ACHN (cell line): ENCODE data around the gene STK33.

Experiments used
- DNase-seq: peaks from one replicate; pipeline ENCODE4 v3.0.0-alpha.2; 2015
- in situ Hi-C: cut with HindIII; loops from 2 replicates; pipeline ENCODE4 v1.10.0; 2017; ENCODE audit warnings: low sequenced_read_pairs, low pct_ligation_motif_present, low pct_unique_long_range_greater_than_20kb

The STK33 gene

GRCh38 chr11:8387141-8387540 is 206.9 kb downstream of the STK33 start:
- in situ Hi-C loops = no loop called here

DNA sequence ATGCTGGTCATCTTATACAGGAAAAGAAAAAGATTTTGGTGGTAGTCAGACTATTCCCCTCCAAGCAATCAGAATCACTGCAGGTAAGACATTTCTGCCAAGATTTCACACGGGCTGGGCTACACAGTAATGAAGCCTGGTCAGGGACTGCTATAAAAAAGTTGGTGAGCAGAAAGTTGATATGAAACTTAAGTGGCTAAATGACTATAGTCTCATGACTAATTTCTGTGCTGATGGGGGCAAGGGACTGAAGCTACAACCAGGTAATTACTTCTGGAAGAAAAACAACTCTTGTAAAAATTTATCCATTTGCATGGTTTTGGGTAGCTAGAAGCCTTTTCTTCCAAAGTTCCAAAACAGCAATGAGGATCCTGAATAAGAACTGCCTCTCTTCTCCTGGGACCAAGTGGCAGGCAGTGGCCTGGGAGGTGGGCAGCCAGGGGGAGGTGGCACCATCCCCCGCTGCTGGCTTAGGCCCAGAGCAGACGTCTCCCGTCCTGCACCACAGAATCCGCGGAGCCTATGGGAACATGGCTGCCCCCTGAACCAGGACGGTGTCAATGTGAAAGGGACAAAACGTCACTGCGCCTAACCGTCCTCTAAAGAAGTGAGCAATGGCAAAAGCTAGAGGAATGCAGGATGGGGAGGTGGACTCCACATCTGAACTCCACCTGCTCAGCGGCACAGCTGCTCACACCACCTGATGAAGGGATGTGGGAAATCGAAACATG is 207.7 kb downstream of the STK33 start:
- no peak for DNase-seq
- in situ Hi-C loops = no loop called here

More at GRCh38 chr11:8387141-8387540, 206.9 kb downstream of the STK33 start:
- DNase-seq = no peak

DNA sequence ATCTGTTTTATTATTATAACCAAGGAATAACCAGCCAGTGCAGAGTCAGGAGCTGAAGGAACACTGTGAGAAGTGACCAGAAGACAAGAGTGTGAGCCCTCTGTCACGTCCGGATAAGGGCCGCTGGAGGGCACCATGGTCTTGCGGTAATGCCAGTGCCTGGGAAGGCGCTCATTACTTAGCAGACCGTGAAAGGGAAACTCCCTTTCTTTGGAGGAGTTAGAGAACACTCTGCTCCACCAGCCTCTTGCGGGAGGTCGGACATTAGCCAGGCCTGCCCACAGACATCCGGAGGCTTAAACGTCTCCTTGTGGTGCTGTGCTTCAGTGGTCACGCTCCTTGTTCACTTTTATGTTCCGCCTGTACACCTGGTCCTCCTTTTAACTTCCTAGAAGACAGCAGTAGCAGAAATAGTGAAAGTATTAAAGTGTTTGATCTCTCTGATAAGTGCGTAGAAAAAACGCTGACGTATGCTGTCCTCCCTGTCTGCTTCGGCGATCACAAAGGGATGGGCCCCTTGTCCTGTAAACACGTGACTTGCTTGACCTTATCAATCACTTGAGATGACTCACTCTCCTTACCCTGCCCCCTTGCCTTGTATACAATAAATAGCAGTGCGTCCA is 209.7 kb downstream of the STK33 start:
- peak; percentile 89 for DNase-seq
- in situ Hi-C loops = no loop called here

DNA sequence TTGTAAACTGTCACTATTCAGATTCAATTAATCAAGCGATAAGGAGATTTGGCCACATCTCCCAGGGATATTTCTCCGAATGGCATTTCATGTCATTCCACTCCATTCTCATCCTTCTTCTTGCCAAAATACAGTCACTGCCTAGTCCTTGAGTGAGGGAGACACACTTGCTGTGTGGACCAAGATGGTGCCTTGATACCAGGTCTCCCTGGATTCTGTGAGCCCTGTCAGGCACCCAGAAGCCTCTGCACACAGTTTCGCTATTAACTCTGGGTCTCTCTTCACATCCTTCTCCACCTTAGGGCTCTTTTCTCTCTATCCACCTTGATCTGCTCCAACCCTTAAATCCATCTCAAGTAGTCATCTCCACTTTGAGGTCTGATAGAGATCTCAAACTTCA is 210.4 kb downstream of the STK33 start:
- no peak for DNase-seq
- in situ Hi-C loops = no loop called here

DNA sequence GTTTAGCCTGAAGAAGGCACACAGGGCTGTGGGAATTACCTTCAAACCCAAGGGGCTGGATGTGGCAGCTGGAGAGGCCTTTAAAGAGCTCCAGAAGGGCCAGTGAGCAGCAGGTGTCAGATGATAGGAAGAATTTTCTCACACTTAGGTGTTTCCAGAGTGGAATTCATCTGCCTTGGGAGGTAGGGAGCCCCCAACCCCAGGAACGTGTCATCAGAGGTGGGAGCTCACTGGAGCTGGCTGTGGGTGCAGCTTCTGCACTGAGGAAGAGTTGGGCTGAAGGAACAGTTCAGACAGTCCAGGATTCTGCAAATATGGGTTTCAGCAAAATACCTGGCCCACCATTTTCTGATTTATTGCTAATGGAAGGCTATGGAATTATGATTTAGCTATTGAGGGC is 210.8 kb downstream of the STK33 start:
- DNase-seq = no peak
- in situ Hi-C loops = no loop called here

GRCh38 chr11:8382436-8383053 is 211.5 kb downstream of the STK33 start:
- in situ Hi-C loops = no loop called here
- DNase-seq = peak; percentile 49

- in situ Hi-C loops = no loop called here
- DNase-seq = no peak
Observed at GRCh38 chr11:8381871-8382396, 212.1 kb downstream of the STK33 start.

DNA sequence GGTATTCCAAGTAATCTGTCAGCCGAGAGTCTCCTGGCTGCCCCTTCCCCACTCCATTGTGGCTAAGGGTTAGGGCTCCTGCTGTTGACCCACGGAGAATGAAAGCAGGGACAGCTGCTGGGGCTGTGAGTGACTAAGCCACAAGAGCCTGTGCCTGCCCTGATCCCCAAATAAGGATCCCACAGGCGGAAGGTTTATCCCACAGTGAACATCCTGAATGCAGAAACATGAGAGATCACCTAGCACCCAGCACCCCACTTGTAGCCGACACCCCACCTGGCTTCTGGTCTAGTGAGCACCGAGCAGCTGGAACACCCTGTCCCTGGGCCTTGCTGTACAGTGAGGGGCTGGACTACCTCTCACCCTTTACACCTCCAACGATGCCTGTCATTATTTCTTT is 212.7 kb downstream of the STK33 start:
- in situ Hi-C loops = no loop called here
- DNase-seq = no peak

- in situ Hi-C loops = no loop called here
- DNase-seq = no peak
Observed at GRCh38 chr11:8375932-8376331, 218.1 kb downstream of the STK33 start.

DNA sequence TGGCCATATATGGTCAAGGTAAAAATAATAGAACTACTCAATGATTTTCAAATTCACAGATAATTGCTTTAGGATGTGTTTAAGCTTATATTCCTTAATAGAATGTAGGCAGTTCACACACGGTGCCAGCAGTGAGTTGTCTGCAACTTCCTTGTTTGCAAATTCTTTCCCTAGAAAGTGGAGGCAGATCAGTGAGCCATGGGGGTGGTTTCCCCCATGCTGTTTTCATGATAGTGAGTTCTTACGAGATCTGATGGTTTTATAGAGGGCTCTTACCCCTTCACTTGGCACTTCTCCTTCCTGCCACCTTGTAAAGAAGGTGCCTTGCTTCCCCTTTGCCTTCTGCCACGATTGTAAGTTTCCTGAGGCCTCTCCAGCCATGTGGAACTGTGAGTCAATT is 218.6 kb downstream of the STK33 start:
- in situ Hi-C loops = no loop called here
- DNase-seq = no peak

GRCh38 chr11:8374716-8375115 is 219.3 kb downstream of the STK33 start:
- in situ Hi-C loops = no loop called here
- DNase-seq = no peak

DNA sequence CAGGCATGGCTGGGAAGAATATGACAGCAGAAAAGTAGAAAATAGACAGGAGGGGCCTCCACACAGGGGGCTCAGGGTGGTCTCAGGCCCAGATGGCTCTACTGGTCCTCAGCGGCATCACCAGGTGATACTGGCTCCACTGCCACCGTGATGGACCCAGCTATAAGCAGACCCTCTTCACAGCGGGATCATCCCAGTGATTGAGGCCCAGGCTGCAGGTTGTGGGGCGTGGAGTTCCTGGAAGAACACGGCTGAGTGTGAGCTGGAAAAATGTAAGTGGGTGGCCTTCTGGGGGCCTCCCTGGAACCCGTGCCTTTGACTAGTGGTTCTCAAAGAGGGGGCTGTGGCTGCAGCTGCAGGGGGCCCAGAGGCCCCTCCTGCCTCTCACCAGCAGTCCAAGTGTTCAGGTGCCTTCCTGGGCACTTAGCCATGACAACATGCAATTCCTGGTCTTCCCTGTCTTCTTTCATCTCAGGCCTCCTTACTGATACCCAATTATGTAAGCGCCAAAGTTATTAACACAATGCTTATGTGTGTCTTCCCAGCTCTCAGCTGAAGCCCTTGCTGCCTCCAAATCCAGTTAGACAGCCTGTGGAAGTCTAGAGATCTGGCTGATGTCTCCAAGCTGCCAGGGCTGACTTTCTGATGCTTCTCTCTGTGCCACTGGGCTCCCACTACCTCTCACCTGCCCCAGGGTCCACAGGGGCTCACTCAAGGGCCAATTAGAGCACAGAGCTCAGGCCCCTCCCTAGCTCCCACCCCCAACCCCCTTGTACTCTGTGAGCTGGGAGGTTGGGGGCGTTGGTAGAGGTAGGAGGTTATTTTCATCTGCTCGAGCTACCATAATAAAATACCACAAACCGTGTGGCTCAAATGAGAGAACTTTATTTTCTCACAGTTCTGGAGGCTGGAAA is 220.3 kb downstream of the STK33 start:
- DNase-seq = no peak
- in situ Hi-C loops = no loop called here

DNA sequence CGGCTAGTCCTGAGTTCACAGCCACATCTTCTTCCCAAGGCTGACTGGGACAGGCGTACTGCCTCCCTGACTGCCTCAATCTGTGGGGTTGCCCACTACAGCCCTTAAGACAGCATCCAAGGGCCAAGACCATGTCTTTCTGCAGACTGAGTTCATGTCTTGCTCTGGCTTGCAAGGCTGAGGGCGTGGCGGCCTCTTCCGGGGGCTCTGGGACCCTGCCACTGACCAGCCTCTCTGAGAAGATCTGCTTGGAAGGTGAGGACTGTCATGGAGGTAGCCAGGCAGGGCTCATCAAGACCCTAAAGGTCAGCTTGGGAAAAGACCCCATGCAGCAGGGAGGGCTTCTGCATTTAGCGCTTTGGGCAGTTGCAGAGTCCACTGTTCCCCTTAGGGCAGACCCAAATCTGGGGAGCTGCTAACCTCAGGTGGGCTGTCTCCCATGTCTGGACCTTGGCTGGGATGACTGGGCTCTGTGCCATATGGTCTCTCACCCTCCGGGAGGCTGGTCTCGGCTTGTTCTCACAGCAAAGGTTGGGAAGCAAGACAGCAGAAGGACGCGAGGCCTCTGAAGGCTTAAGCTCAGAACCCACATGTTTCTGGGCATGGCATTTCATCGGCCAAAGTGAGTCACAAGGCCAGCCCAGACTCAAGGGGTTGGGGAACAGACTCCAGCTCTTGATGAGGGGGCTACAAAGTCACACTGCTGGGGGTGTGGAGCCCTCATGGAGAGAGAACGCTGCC is 221.2 kb downstream of the STK33 start:
- in situ Hi-C loops = no loop called here
- no peak for DNase-seq

- in situ Hi-C loops = no loop called here
- no peak for DNase-seq
Observed at GRCh38 chr11:8371516-8371884, 222.5 kb downstream of the STK33 start.

DNA sequence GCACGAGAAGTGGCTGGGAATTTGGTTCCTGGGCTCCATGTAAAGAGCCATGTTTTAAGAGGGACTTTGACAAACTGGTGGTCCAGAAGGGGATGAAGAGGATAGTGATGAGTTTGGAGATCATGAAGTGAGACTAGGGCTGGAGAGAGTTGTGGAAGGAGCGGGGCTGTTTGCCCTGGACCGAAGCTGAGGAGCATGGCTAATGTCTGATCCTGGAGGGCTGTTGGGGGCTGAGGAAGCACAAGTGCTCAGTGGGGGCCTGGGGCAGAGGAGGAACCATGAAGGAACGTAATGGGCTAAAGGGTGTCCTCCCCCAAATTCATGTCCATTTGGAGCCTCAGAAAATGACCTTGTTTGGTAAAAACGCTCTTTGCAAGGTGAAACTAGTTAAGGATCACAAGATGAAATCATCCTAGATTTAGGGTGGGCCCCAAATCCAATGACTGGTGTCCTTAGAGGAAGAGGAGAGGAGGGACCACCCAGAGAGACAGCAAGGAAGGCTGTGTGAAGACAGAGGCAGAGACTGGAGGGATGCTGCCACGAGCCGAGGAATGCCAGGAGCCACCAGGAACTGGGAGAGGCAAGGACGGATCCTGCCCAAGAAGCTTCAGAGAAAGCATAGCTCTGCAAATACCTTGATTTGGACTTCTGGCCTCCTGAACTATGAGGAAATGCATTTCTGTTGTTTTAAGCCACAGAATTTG is 223.1 kb downstream of the STK33 start:
- no peak for DNase-seq
- in situ Hi-C loops = no loop called here

- in situ Hi-C loops = no loop called here
- DNase-seq = no peak
Observed at GRCh38 chr11:8369592-8370205, 224.3 kb downstream of the STK33 start.

- in situ Hi-C loops = no loop called here
- no peak for DNase-seq
Observed at GRCh38 chr11:8368772-8369171, 225.3 kb downstream of the STK33 start.
